Epithelial cell of proximal tubule (primary cell): Measurements from ENCODE around the gene KIAA2012. TPM values are rescaled to one million over a fixed set of nuclear protein-coding genes. Genes with fewer than 3 reads are reported as not detected.
"Not testable (repeated sequence)": the region's sequence is repeated elsewhere in the genome, so short reads cannot be mapped to it uniquely, and the experiment has no call there.

Experiments
- DNase-seq: peaks from one replicate; pipeline ENCODE4 v3.0.0-alpha.2; 2011; ENCODE audit warnings: low read depth
- H3K4me3 ChIP-seq: 2 replicates; pipeline ENCODE4 v1.5.1; 2011; ENCODE audit warnings: low read depth, mild to moderate bottlenecking, low read length
- total RNA-seq: library from RNA; depleted of rRNA; stranded (reverse); fragments of >200 nt; gene quantifications from 2 replicates; pipeline ENCODE4 v1.2.3, GENCODE V29; 2015
- TF ChIP-seq, protein P1 (sequence below): conservative IDR thresholded peaks from 2 replicates; pipeline ENCODE4 v1.5.1; 2012; ENCODE audit warnings: low read depth, mild to moderate bottlenecking, low read length

The KIAA2012 gene
- total RNA-seq, 1 donor from 2014 or later, result not detected

DNA sequence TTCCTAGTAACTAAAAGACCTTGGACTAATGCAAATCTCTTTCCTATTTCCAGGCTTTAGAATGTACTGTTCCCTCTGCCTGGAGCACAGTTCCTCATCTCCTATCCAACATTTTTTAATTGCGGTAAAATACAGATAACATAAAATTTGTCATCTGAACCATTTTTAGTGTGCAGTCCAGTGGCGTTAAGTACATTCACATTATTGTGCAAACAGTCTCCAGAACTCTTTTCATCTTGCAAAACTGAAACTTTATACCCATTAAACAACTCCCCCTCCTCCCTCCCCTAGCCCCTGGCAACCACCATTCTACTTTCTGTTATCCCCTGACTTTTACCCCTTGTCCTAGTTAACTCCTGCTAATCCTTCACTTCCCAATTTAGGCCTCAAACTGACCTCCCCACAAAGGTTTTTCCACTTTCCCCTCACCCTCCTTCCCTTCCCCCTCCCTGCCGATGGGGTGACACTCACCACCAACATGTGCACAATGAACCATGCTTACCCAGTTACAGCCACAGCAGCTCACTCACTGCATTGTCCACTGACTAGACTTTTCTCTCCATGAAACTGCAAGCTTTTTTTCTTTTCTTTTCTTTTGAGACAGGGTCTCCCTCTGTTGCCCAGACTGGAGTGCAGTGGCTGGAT is 54.8 kb downstream of the KIAA2012 start:
- DNase-seq, result no peak
- TF ChIP-seq, protein P1, sequence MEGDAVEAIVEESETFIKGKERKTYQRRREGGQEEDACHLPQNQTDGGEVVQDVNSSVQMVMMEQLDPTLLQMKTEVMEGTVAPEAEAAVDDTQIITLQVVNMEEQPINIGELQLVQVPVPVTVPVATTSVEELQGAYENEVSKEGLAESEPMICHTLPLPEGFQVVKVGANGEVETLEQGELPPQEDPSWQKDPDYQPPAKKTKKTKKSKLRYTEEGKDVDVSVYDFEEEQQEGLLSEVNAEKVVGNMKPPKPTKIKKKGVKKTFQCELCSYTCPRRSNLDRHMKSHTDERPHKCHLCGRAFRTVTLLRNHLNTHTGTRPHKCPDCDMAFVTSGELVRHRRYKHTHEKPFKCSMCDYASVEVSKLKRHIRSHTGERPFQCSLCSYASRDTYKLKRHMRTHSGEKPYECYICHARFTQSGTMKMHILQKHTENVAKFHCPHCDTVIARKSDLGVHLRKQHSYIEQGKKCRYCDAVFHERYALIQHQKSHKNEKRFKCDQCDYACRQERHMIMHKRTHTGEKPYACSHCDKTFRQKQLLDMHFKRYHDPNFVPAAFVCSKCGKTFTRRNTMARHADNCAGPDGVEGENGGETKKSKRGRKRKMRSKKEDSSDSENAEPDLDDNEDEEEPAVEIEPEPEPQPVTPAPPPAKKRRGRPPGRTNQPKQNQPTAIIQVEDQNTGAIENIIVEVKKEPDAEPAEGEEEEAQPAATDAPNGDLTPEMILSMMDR, result no peak
- H3K4me3 ChIP-seq, result no peak overlapping the region

DNA sequence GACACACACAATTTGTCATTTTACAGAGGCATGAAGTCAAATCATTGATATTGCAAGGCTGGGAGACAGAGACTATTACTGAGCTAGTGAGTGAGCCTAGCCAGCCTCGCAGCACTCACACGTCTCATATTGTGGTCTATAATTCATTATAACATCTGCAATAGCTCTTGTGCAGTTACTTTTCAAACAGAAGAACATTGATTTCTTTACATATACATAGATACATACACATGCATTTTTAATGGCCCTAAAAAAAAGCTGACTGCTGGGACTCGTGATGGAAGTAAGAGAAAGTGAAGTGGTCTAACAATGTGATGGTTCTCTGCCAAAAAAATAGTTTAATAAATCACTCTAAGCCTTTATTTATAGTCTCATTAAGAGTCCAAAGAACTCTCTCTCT is 56.8 kb downstream of the KIAA2012 start:
- H3K4me3 ChIP-seq, result no peak overlapping the region
- no peak for DNase-seq
- TF ChIP-seq, protein P1, result no peak

DNA sequence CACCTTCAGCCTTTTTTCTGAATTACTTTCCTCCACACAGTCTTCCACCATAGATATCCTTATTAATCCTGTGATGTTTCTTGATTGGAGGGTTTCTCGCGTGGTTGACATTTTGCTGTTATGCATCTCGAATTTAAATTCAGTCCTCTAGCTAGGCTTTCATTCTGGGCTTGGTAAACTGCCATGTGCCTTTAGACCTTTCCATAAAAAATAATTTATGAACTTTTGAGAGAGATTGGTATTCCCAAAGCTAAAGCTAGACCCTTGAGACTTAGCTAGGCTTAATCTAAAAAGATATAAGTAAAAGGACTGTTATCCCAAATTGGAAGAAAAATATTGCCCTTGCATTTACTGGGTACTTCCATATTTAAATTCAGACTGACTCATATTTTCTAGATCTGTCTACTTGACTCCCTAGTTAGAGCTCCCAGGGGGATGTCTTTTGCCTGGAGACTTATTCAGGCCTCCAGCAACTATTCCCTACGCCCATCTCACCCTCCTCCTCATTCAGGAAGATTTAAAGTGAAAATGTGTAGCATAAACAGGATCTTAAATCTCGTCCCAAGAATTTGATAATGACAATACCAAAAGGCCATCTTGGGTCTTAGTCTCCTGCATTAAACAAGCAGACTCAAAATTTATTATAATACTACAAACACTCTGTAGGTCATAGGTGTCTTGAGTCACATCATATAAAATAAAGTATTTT is 60.3 kb downstream of the KIAA2012 start:
- no peak overlapping the region for H3K4me3 ChIP-seq
- DNase-seq, result no peak
- TF ChIP-seq, protein P1, result no peak

DNA sequence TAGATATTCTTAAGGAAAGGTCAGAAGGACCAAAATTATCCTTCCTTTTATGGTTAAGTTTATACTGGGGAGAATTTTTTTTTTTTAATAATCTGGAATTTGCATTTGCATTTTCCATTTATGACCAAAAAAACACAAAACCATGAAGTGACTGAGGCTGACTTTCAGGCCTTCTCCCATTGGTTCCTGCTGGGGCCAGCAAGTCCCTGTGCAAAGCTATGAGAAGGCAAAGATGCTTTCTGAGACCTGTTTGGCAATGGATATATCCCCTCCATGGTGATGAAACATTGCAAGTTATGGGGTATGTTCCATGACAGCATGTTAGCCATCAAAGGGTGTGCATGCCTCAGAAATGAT is 60.8 kb downstream of the KIAA2012 start:
- TF ChIP-seq, protein P1, result no peak
- no peak for DNase-seq
- no peak overlapping the region for H3K4me3 ChIP-seq

DNA sequence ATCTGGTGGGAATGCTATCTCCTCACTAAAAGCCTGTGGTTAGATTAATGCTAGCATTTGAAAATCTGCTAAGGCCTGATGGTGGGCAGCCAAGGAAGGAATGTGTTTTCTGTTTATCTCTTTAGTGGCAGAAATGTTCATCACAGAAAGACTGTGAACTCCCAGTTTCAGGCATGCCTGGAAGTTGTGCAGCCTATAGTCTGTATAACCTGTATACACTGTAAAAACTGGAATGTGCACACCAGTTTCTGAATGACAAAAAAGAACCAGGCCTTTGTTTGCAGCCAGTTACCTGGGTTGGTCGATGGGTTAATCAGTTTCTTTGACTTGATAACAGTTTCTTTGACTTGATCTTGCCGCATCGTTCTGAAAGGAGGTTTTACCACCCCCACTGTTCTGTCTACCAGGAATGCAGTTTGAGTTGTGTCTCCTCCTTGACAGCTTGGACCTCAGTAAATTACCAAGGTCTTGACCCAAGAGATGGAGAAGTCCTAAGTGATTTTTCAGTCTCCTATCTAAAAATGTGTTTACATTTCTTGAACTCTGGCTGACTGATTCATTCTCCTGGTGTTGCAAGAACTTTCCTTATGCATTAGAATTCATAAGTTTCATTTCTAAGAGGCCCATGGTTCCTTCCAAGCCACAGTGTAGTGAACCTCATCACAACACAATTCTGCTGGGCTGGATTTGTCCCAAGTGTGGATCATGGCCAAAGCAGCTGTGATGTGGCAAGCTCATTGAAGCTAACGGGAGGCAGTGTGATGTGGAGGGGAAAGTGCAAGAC is 62.2 kb downstream of the KIAA2012 start:
- TF ChIP-seq, protein P1, result no peak

DNA sequence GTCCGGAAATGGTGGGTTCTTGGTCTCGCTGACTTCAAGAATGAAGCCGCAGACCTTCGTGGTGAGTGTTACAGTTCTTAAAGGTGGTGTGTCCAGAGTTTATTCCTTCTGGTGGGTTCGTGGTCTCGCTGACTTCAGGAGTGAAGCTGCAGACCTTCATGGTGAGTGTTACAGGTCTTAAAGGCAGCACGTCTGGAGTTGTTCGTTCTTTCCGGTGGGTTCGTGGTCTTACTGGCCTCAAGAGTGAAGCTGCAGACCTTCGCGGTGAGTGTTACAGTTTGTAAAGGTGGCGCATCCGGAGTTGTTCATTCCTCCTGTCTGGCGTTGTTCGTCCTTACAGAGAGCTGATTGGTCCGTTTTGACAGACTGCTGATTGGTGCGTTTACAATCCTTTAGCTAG is 63.0 kb downstream of the KIAA2012 start:
- H3K4me3 ChIP-seq, DNase-seq: not testable (repeated sequence)

More for the DNA sequence above, 62.2 kb downstream of the KIAA2012 start:
- peak; percentile 66 for DNase-seq
- no peak overlapping the region for H3K4me3 ChIP-seq

DNA sequence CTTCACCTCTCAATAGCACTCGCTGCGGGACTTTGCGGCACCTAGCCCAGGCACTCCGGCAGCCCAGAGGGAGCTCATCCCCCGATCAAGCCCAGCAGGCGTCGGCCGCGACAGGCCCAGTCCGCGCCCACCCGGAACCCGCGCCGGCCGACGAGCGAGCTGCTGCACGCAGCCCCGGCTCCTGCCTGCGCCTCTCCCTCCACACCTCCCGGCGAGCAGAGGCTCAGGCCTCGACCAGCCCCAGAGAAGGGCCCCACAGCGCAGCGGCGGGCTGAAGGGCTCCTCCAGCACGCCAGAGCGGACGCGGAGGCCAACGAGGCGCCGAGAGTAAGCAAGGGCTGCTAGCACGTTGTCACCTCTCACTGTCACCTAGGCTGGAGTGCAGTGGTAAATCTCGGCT is 63.5 kb downstream of the KIAA2012 start:
- DNase-seq, result no peak
- TF ChIP-seq, protein P1, result no peak
- no peak overlapping the region for H3K4me3 ChIP-seq
